ENCODE results near the gene TMEM94.

- TF ChIP-seq ZNF883 (CRISPR knock-in tag; IDR thresholded peaks at IDR 0.05; ENCODE audit: not compliant biosample characterization) (no peak), NCOR1 (IDR thresholded peaks at IDR 0.05; ENCODE audit: borderline replicate concordance, low read length) (no peak), FOXP1 (IDR thresholded peaks at IDR 0.05) (no peak), FOXP1 (CRISPR knock-in tag; IDR thresholded peaks at IDR 0.05) (no peak), ZNF232 (CRISPR knock-in tag; IDR thresholded peaks at IDR 0.05; ENCODE audit: borderline replicate concordance) (no peak)
Observed at GRCh38 chr17:75491680-75492079, 35.2 kb downstream of the TMEM94 start.

All from HepG2 (cell line).